HG02943 (cell line): ENCODE data around the gene TARBP2.
"Not testable (repeated sequence)": the region's sequence is repeated elsewhere in the genome, so short reads cannot be mapped to it uniquely, and the experiment has no call there.

Experiments
- ATAC-seq: cut with Tn5 transposase; IDR thresholded peaks from one replicate; pipeline ENCODE4 v1.9.1; 2021; ENCODE audit warnings: mild to moderate bottlenecking, low read depth, moderate library complexity; ENCODE audit not compliant: unreplicated experiment

TARBP2 gene

DNA sequence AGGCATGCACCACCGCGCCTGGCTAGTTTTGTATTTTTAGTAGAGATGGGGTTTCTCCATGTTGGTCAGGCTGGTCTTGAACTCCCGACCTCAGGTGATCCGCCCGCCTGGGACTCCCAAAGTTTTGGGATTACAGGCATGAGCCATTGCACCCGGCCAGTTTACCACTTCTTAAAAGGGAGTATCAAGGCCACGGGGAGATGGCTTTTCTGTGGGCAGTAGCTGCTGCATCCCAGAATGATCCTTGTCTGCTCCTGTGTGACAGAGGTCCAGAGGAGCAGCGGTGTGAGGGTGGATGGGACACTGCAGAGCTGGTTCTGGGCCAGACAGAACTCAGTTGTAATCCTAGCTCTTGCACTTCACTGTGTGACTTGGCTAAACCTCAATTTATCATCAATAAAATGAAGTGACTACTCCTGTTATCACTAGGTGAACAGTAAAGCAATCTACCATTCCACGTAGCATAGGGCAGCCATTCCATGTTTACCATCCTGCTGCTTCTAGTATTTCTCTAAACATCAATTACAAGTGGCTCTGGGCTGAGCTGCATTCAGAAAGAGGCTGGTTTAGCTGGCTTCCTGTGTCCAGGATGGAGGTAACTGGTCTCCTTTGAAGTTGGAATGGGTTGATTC is 9.2 kb downstream of the TARBP2 start:
- no peak for ATAC-seq

DNA sequence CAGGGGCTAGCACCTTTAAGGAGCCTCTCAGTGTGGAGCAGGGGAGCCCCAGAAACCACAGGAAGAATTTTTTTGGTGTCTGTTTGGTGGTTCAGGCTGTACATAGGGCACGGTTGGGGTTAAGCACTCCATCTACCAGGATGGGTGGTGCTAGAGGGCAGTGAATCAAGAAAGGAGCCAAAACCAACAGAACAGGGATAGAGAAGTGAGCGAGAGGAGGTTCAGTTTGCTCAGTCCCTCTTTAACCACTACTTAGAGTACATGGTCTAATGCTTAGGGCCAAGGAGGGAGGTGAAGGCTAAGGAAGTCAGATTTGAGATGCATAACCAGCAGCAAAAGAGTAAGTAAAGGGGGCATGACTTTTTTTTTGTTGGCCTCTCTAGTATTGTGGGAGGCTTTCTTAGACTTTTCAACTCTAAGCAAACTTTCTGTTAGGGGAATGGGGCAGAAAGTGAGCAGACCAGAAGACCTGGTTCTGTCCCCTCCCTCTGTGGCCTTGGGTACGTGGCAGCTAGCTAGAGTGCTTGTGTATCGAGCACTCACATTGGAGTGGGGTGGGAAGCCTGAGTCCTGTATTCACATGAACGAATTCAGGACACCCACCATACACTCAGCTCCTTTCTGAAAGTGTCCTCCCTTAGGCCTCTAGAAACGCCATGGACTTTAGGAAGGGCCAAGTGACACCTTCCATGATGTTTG is 12.8 kb downstream of the TARBP2 start:
- no peak for ATAC-seq

DNA sequence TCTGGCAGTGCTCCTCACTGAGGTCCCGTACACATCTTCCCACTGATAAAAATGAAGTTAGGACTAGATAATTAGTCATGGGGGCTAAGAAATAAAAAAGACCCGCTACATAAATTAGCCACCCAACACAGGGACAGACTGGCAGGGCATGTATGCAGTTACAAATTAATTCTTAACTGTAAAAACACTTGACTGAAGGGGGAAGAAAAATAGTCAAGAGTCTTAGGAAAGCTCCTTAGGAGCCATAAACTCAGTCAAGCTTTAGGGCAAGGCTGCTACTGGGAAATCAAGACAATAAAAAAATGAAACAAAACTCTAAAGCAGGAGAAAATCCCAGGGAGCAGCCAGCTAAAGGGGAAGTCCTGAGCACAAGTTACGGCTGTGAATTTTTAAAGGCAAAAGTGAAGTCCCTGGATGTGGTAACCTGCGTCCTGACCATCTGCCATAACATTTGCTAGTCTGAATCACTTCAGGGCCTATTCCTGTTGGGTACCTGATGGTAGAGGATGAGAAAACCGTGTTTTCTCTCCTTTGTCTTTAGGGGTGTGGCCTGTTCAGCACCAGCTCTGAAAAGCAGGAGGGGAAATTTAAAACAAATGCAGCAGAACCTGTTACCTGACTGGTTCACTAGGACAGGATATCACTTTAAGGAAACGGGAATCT is 13.7 kb downstream of the TARBP2 start:
- ATAC-seq = no peak

DNA sequence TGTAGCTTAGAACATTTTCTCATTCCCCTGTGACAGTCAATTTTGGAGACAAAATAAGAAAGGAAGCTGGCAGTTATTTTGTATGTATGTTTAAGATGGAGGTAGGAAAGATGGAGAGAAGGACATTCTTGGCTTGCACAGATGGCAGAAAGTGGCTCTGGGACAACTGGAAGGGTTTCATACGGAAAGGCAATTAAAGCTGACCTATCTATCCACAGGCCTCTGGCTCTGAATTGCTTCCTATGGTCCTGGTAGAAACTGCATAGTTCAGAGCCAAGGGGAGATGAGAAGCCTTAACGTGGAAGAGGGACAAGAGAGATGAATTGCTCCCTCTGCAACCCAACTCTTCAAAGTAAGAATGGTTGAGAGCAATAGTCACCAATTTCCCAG is 14.2 kb downstream of the TARBP2 start:
- ATAC-seq = no peak

DNA sequence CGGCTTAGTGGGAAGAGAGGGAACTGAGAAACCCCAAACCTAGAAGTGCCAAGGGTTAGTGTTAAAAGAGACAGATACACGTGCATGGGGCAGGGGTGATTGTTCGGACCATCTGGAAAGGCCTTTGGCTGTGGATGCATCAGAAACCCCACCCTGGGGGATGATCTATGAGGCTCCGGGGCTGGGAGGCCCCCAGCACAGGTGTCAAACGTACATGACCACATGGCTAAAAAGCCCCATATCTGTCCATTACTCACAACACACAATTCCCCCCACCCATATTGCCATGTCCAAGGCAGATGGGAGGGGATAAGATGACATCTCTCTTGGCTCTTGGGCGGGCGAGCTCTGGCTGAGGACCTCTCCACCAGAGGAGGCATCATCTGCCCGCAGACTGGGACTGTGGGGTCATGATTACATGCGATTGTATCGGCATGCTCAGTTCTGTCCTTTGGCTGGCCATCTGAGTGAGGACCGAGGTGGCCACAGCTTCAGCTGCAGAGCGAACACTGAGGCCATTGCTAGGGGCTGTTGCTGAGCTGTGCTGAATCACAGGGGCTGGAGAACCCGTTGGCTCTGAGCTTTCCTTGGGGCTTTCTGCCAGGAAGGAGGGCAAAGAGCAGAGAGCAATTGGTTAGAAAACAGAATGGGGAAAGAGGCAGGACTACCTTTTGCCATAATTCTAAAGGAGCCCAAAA is 15.8 kb downstream of the TARBP2 start:
- no peak for ATAC-seq

GRCh38 chr12:53518381-53518780 is 17.3 kb downstream of the TARBP2 start:
- no peak for ATAC-seq

GRCh38 chr12:53523131-53523530 is 22.0 kb downstream of the TARBP2 start:
- no peak for ATAC-seq

GRCh38 chr12:53524476-53524875 is 23.4 kb downstream of the TARBP2 start:
- no peak for ATAC-seq

DNA sequence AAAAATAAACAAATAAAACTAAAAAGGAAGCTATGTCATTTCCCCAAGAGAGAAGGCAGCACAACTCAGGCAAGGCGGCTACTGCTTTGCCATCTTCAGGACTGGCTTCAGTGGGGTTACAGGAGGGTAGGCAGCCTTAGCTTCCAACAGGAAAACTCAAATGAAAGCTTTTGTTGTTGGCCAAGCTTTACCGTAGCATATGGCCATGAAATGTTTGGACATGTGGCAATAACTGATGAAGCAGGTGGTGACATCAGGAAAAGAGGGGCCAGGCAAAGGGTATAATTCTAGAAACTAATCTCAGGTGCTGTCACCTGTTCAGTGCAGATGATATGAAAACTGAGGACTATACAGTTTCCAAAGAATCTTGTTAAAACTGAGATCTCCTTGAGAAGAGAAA is 29.0 kb downstream of the TARBP2 start:
- ATAC-seq = no peak

DNA sequence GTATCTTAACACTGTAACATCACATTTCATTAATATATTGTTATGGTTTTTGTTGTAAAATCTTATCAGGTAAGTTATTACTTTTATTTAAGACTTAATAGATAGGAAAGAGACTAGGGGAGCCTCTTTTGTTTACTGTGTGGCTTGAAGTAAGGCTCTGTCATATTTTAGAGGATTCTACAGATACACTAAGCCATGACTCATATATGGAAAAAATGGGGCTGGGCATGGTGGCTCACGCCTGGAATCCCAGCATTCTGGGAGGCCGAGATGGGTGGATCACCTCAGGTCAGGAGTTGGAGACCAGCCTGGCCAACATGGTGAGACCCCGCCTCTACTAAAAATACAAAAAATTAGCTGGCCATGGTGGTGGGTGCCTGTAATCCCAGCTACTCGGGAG is 29.8 kb downstream of the TARBP2 start:
- ATAC-seq = no peak

- no peak for ATAC-seq
These were observed 30.9 kb downstream of the TARBP2 start for GRCh38 chr12:53532021-53532420.

DNA sequence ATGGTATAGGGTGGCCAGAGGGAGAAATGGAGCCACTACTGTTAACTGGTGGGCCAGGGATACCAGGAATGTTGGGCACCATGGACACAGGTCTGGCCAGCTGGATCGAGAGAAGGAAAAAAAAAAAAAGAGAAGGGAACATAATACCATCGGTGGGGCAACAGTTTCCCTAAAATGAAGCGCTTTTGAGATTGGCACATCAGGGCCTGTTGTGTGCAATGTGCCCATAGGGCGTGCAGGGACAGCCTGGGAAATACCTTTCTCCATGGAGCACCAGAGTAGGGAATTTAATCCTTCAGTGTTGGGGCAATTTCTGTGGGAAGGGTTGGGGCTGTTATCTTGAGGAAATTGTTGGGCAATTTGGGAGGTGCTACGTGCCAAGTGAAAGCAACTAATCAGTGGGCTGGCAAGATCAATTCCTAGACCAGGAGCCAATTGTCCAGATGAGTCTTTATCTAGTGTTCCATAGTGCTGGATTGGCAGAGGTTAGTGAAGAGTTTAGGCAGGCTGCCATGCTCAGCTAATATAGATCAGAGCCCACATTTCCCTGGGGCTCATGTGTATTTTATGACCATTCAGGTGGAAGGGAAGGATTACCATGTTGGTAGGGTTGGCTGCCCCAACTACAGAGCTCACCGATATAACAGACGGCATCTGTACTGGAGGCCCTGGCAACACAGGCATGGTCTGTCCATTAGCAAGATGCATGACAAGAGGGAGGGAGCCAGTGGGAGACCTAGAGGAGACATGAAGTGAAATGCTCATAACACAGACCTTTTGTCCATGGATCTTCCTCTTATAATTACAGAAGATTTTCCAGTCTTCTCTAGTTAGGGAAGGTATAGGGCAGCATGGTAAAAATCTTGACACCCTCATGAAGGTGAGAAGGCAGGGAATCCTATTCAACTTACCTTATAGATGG is 31.7 kb downstream of the TARBP2 start:
- ATAC-seq = no peak

- ATAC-seq = no peak
These were observed 32.4 kb downstream of the TARBP2 start for GRCh38 chr12:53533471-53533870.

DNA sequence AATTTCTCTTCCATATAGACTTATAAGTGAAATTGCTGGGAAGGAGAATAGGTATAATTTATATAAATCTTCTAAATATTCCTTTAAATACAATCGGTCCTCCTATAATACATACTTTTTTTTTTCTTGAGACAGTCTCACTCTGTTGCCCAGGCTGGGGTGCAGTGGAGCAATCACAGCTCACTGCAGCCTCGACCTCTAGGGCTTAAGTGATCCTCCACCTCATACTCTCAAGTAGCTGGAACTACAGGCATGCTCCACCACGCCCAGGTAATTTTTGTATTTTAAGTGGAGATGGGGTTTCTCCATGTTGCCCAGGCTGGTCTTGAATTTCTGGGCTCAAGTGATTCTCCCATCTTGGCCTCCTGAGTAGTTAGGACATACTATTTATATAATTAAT is 35.9 kb downstream of the TARBP2 start:
- ATAC-seq = no peak

DNA sequence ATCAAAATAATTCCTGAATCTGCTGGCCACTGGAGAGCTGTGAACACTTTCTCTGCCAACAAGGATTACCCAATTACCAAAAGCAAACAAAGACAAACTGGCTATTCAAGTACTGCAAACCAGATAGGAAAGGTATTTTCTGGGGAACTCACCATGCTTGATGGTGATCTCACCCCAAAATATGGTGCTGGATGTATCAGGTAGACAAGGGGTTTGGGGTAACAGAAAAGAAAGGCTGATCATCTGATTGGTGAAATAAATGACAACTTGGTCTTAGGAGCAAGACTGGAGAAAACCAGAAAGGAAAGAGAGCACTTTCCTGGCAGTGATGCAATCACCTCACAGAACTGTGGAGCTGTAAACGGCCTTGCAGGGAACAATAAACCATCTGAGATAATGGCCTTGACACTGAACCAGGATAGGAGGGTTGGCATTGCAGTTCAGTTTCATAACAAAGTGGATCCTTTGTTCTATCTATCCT is 37.2 kb downstream of the TARBP2 start:
- ATAC-seq = no peak

GRCh38 chr12:53539526-53539925 is 38.4 kb downstream of the TARBP2 start:
- ATAC-seq = no peak

DNA sequence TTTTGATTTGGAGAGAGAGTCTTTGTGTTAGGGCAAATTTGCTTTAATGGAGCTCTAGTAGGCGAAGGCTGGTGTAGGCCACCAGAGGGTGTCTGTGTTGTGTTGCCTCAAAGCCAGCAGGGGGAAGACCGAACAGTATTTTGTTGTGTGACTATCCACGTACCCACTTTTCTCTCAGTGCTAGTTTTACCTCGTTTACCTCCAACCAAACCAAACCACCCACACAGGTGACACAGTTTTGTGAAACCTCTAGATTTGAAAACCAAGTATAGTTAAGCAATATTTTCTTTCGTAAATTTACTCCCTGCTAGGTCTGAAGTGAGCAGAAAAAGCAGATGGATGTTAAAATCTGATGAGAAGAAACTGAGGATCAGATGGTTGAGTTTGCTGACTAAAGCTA is 42.5 kb downstream of the TARBP2 start:
- no peak for ATAC-seq

DNA sequence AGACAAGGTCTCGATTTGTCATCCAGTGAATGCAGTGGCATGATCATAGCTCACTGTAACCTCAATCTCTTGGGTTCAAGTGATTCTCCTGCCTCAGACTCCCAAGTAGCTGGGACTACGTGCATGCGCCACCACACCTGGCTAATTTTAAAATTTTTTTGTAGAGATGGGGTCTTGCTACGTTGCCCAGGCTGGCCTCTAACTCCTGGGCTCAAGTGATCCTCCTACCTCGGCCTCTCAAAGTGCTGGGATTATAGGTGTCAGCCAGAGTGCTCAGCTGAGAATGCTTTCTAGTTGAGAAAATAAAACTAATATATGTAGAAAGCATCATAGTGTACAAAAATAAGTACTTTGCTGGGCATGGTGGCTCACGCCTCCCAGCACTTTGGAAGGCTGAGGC is 47.3 kb downstream of the TARBP2 start:
- not testable (repeated sequence) for ATAC-seq

- not testable (repeated sequence) for ATAC-seq
These were observed 49.0 kb downstream of the TARBP2 start for GRCh38 chr12:53550131-53550530.

GRCh38 chr12:53550595-53550994 is 49.5 kb downstream of the TARBP2 start:
- no peak for ATAC-seq
